K562 treated with DMSO at 1 percent for 4 hours (cell line): ENCODE measurements around the gene RPGR. TPM values are rescaled to one million over a fixed set of nuclear protein-coding genes. Genes with fewer than 3 reads are reported as not detected.

Experiments
- total RNA-seq: library from RNA; unstranded; fragments of 300-600 nt; gene quantifications from 2 replicates; pipeline ENCODE4 v1.2.3, GENCODE V29; 2022; ENCODE audit not compliant: insufficient read depth

Gene RPGR, protein sequence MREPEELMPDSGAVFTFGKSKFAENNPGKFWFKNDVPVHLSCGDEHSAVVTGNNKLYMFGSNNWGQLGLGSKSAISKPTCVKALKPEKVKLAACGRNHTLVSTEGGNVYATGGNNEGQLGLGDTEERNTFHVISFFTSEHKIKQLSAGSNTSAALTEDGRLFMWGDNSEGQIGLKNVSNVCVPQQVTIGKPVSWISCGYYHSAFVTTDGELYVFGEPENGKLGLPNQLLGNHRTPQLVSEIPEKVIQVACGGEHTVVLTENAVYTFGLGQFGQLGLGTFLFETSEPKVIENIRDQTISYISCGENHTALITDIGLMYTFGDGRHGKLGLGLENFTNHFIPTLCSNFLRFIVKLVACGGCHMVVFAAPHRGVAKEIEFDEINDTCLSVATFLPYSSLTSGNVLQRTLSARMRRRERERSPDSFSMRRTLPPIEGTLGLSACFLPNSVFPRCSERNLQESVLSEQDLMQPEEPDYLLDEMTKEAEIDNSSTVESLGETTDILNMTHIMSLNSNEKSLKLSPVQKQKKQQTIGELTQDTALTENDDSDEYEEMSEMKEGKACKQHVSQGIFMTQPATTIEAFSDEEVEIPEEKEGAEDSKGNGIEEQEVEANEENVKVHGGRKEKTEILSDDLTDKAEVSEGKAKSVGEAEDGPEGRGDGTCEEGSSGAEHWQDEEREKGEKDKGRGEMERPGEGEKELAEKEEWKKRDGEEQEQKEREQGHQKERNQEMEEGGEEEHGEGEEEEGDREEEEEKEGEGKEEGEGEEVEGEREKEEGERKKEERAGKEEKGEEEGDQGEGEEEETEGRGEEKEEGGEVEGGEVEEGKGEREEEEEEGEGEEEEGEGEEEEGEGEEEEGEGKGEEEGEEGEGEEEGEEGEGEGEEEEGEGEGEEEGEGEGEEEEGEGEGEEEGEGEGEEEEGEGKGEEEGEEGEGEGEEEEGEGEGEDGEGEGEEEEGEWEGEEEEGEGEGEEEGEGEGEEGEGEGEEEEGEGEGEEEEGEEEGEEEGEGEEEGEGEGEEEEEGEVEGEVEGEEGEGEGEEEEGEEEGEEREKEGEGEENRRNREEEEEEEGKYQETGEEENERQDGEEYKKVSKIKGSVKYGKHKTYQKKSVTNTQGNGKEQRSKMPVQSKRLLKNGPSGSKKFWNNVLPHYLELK
- total RNA-seq: 1.8 and 1.9 TPM in 2 replicates

DNA sequence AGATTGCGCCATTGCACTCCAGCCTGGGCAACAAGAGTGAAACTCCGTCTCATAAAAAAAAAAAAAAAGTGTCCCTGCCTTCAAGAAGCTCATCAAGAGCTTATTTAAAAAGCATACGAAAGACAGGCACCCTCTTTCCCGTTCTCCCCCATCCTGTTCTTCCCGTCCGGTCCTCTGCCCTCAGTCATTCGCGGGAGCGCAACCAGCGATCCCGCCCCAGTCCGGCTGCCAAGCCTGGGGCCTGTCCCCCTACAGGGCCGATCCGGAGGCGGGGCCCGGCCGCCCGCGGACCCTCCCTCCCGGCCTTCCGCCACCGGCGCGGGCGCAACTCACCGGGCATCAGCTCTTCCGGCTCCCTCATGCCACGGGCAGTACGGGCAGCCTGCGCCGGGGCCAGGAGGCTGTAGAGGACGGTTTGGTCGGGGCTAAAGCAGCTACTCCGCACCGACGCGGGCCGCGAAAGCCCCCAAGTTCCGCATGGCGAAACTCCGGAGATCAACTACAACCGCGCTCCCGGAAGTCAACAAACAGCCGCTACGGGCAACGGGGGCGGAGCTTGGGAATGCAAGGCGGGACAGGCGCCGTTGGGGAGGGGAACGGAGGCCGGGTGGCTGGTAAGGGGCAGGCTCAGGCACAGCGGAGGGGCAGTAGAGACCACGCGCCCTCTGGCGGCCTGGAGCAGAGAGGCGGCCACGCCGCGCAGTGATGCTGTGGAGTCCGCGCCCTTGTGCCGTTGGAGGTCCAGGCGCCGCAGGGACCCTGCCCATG lies at the start of gene RPGR:
RPGR (minus strand) TSS at position 503 of the 768 bp plus-strand sequence; CDS start at position 361, 142 bp downstream.

DNA sequence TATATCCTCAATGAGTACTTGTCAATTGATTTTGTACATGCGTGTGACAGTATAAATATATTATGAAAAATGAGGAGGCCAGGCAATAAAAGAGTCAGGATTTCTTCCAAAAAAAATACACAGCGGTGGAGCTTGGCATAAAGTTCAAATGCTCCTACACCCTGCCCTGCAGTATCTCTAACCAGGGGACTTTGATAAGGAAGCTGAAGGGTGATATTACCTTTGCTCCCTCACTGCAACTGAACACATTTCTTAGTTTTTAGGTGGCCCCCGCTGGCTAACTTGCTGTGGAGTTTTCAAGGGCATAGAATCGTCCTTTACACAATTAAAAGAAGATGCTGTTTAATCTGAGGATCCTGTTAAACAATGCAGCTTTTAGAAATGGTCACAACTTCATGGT lies 25.1 kb upstream of the RPGR start, which contains the start of gene OTC:
OTC (plus strand) TSS at position 243 of the 400 bp plus-strand sequence; CDS start at position 336, 93 bp downstream.

DNA sequence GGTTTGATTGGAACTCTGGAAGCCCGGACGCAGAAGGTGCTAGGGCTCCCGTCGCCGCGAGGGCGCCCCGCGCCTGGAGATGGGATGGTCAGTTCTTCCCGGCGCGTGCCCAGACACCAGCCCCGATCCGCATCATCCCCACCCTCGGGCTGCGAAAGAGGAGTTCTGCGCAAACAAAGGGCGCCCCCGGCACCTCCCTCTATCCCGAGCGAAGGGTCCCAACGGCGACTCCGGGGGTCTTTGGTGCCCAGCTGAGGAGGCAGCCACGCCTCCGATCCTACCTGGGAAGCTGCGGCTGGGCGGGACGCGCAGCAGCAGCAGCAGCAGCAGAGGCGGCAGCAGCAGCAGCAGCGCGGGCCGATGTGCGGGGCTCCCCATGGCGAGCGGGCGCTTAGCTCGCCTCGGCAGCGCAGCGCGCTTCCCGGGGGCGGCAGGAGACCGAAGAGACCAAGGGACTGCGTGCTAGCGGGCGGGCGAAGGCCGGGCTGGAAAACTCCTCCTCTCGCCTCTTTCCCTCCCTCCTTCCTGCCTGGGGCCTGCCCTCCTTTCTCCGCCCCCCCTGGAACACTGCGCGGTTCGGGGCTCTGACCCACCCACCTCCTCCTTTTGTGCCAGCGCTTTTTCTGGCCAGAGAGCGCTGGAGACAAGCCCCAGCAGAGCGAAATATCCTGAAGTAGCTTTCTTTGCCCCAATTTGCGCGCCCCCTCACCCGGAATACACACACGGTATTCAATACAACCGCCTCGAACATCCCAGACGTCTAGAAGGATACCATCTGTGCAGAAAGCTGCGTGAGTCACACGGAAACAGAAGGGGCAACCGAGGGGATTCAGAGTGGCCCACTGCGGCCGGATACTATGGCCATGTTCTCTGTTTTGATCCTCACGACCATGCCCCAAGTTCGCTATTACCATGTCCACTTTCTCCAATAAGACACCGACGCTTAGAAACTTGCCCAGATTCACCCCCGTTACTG lies 106.6 kb downstream of the RPGR start, which contains the start of gene SRPX:
SRPX (minus strand) TSS at position 457 of the 976 bp plus-strand sequence; CDS start at position 378, 79 bp downstream.

Other genes with a start within 250 kb of the RPGR start
- 1.1 TPM in 1 of 2 replicates, not detected in the other for gene SRPX, start 106.6 kb downstream of the RPGR start, total RNA-seq
- not detected in 2 replicates for gene OTC, start 25.1 kb upstream of the RPGR start, total RNA-seq
- gene TSPAN7, start 234.0 kb upstream of the RPGR start, total RNA-seq: not detected in 2 replicates